T1000 (cell line): ENCODE results near the gene OR6C4.
"Not testable (repeated sequence)": the region's sequence is repeated elsewhere in the genome, so short reads cannot be mapped to it uniquely, and the experiment has no call there.

ENCODE experiments used
- DNase-seq: peaks from one replicate; lab custom pipeline; 2025; ENCODE audit warnings: mixed read lengths; lab: John Stamatoyannopoulos, UW

OR6C4 gene

DNA sequence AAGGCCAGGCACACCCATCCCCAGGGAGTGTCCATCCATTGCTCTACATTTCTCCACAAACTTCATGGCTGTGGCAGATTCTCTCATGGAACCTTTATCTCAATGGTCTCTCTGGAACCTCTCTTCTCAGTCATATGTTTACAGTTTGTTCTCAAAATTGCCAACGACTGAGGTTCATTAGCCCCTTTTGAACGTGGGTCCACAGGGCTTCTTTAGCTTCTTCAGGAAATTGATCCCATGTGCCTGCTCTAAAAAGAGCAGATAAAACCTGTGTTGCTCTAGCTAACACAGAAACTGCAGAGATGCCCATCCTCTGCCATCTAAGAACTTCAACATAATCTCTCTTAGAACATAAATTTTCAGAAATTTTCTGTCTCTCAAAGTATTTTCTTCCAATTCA lies at the start of gene OR6C4:
OR6C4 (plus strand) TSS at position 301 of the 400 bp plus-strand sequence. CDS start 1,625 bp downstream, outside the sequence.
- no peak for DNase-seq

DNA sequence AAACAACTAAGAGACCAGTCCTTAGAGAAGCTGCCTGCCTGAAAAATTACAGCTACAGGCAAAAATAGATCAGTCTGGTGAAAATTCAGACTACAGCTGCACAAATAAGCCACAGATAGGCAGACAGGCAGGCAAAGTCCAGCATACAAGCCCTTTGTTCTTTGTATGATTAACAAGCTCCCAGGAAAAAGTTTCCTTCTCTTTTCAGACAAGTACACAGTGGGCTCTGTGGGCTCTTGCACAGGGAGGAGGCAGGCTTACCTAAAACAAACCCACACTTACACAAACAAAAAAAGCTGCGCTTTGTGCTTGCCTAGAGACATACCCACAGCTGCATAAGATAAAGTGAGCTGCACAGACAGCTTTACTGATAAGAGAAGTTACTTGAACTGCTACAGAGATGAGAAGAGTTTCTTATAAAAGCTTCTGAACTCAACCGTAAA lies 49.6 kb upstream of the OR6C4 start:
- no peak for DNase-seq

DNA sequence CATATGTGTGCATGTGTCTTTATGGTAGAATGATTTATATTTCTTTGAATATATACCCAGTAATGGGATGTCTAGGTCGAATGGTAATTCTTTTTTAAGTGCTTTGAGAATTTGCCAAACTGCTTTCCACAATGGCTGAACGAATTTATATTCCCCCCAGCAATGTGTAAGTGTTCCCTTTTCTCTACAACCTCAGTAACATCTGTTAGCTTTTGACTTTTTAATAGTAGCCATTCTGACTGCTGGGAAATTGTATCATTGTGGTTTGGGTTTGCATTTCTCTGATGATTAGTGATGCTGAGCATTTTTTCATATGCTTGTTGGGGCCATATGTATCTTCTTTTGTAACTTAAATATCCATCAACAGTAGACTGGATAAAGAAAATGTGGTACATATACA lies 47.8 kb upstream of the OR6C4 start:
- DNase-seq: no peak

DNA sequence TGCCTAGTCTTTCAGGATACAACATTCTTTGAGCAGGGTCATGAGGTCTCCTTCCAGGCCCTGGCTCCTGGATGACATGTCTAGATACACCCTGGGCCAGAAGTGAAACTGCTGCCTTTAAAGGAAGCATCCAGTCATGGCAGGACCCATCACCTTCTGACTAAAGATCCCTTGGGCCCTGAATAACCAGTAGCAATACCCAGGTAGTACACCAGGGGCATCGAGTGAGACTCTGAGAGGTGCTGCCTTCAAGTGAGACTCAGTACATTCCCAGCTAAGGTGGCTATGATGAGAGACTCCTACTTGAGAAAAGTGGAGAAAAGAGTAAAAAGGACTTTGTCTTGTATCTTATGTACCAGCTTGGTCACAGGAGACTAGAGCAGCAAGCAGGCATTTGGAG lies 33.7 kb upstream of the OR6C4 start:
- no peak for DNase-seq

DNA sequence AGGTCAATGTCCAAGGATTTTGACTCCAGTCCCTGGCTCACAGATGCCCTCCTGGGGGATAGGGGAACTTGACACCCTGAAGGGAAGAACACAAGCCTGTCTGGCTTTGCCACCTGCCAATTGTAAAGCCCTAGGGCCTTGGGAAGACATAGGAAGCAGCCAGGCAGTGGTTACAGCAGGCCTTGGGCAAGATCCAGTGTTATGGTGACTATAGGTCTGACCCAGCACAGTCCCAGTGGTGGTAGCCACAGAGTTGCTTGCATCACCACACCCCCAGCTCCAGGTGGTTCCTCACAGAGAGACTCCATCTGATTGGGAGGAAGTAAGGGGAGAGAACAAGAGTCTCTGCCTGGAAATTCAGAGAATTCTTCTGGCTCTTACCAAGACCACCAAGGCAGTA lies 33.0 kb upstream of the OR6C4 start:
- no peak for DNase-seq

DNA sequence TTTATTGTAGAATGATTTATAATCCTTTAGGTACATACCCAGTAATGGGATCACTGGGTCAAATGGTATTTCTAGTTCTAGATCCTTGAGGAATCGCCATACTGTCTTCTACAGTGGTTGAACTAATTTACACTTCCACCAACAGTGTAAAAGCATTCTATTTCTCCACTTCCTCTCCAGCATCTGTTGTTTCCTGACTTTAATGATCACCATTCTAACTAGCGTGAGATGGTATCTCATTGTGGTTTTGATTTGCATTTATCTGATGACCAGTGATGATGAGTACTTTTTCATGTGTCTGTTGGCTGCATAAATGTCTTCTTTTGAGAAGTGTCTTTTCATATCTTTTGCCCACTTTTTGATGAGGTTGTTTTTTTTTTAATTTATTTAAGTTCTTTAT lies 1.2 kb upstream of the OR6C4 start:
- DNase-seq: not testable (repeated sequence)

DNA sequence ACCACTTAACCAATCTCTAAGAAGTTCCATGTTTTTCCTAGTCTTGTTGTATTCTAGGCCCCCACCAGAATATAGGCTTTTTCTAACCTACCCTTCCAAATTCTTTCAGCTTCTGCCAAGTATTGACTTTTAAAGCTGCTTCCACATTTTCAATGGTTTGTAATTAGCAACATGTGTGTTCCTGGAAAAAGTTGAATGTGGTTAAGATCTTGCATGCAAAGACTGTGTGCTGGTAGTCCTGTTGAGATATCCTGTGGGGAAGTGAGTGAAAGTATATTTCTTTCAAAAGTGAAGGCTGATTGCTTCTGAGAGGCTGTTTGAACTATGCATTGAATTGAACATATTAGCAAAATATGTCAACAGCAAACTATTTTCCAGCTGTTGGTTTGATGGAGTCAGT lies 646 bp upstream of the OR6C4 start:
- DNase-seq: no peak

DNA sequence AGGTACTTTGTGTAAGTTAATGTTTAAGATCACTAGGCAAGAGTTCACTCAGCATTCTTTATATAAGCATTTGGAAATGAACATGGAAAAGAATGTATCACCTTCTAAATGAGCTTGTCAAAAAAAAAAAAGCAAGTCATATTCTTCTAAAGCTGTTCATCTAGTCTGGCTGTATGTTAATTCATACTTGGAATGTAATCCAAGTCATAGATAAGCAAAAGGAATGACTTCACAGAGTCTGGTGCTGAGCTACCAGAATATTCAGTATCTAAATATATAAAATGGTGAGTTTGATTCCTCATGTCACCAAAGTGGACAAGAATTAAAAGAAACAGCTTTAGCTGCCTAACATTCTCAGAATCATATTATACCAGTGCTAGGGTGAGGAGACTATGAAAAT lies 4.9 kb downstream of the OR6C4 start:
- no peak for DNase-seq

DNA sequence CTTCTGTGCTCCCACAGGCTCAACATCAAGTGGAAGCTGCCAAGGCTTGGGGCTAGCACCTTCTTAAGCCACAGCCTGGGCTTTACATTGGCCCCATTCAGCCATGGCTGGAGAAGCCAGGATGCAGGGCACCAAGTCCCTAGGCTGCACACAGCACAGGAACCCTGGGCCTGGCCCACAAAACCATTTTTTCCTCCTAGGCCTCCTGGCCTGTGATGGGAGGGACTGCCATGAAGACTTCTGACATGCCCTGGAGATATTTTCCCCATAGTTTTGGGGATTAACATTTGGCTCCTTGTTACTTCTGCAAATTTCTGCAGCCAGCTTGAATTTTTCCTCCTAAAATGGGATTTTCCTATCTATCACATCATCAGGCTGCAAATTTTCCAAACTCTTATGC lies 20.7 kb downstream of the OR6C4 start:
- DNase-seq: not testable (repeated sequence)

DNA sequence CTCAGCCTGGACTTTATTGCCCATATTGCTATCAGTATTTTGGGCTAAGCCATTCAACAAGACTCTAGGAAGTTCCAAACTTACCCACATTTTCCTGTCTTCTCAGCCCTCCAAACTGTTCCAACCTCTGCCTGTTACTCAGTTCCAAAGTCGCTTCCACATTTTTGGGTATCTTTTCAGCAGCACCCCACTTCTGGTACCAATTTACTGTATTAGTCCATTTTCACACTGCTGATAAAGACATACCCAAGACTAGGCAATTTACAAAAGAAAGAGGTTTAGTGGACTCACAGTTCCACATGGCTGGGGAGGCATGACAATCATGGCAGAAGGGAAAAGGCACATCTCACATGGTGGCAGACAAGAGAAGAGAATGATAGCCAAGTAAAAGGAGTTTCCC lies 21.3 kb downstream of the OR6C4 start:
- not testable (repeated sequence) for DNase-seq

DNA sequence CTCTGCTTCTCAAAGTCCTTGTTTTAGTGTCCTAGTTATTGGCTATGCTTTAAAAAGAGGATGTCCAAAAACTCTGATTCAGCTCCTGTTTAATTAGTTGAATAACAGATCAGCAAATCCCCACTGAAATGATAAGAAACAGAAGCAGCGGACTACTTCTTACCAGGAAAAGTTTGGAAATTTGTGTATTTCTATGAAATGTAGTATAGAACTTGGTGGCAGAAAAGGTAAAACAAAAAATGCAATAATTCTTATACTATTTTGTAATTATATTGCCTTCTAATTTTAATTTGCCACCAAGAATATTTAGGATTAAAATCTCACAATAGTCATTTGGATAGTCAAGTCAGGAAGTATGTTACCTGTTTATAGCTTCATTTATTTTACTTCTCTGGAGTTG lies 22.8 kb downstream of the OR6C4 start, which contains the start of gene OR2AP1:
OR2AP1 (plus strand) TSS at position 301 of the 400 bp plus-strand sequence. CDS start 1,947 bp downstream, outside the sequence.
- no peak for DNase-seq

DNA sequence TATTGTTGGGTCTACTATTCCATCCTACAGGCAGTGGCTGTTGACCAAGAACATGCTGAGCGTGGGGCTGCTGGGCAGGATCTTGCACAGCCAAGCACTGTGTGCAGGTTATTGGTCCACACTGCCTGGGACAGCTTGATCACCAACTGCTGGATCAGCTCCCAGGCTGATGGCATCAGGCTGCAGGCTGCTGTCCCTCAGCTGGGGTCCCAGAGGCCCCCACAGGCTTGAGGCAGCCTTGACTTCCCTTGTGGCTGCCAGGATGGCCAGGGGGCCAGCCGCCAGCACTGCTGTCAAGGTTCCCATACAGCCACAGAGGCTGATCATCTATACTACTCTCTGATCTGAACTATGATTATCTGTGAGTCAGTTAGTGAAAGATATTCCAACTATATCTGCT lies 32.7 kb downstream of the OR6C4 start:
- DNase-seq: no peak

DNA sequence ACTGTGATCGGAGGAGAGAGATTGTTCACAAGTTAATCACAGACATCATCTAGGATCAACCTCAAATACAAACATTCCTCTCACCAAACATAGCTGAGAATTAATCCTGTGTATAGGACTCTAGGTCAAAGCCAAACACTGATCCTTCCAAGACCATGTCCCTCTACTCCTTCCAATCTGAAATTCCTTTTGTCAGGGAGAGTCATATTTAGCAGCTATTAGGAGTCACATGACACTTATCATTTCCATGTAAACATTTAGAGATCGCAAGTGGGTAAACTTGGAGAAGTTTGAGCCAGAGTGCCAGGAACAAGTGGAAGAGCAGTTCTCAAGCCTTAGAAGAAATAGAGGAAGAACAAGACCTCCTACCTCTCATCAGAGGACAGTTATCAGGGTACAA lies 36.4 kb downstream of the OR6C4 start:
- no peak for DNase-seq

DNA sequence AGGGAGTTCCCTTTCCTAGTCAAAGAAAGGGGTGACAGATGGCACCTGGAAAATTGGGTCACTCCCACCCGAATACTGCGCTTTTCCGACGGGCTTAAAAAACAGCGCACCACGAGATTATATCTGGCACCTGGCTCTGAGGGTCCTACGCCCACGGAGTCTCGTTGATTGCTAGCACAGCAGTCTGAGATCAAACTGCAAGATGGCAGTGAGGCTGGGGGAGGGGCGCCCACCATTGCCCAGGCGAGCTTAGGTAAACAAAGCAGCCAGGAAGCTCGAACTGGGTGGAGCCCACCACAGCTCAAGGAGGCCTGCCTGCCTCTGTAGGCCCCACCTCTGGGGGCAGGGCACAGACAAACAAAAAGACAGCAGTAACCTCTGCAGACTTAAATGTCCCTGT lies 40.8 kb downstream of the OR6C4 start:
- DNase-seq: not testable (repeated sequence)
